ENCODE data around the gene ZNF618. TPM values are rescaled to one million over a fixed set of nuclear protein-coding genes. Genes with fewer than 3 reads are reported as not detected.

Gene ZNF618
- total RNA-seq, 4 donors from 2014 or later, result 0.26 to 1.2 (median 1.0) TPM

- intact Hi-C loops (cut with DNase I; ENCODE audit: low total_unique reads) (loop anchor here (5.0 kb wide), 1 partner anchor 752 kb away; no protein-coding TSS in a partner anchor), in situ Hi-C loops (cut with MboI; ENCODE audit: low sequenced_read_pairs in 4 of 4) (no loop called here)
- peaks cover 0 to 13% of the 10 kb centered on the region in 2 donors for H3K4me1 ChIP-seq
- no peaks in the 10 kb centered on the region for H3K9me3 ChIP-seq
- DNase-seq, result no peak
- H3K4me3 ChIP-seq, result no peak overlapping the region
- H3K36me3 ChIP-seq, result no peaks in the 10 kb centered on the region
- no peaks in the 10 kb centered on the region for H3K27me3 ChIP-seq
- H3K27ac ChIP-seq, result no peak overlapping the region
- TF ChIP-seq CTCF (IDR thresholded peaks at IDR 0.05 in 4 of 5, conservative IDR thresholded peaks at IDR 0.05 in 1 of 5) (no peak), POLR2A (IDR thresholded peaks at IDR 0.05) (no peak)
- no peak for ATAC-seq
Observed at GRCh38 chr9:113934167-113934828, 58.2 kb downstream of the ZNF618 start.

GRCh38 chr9:113934829-113935676 lies 58.9 kb downstream of the ZNF618 start:
- in situ Hi-C loops (cut with MboI; ENCODE audit: low sequenced_read_pairs in 4 of 4) (no loop called here), intact Hi-C loops (cut with DNase I; ENCODE audit: low total_unique reads) (loop anchor here (5.0 kb wide), 1 partner anchor 753 kb away; no protein-coding TSS in a partner anchor)
- Histone ChIP-seq H3K36me3 (no peaks in the 10 kb centered on the region), H3K27me3 (no peaks in the 10 kb centered on the region), H3K4me3 (no peak overlapping the region), H3K4me1 (peaks cover 0 to 13% of the 10 kb centered on the region in 2 donors), H3K27ac (no peak overlapping the region), H3K9me3 (no peaks in the 10 kb centered on the region)
- ATAC-seq, result no peak
- DNase-seq, result no peak
- TF ChIP-seq POLR2A (IDR thresholded peaks at IDR 0.05), result no peak
- TF ChIP-seq CTCF (IDR thresholded peaks at IDR 0.05 in 4 of 5, conservative IDR thresholded peaks at IDR 0.05 in 1 of 5), result no peak

- H3K36me3 ChIP-seq, result no peaks in the 10 kb centered on the region
- H3K9me3 ChIP-seq, result no peaks in the 10 kb centered on the region
- DNase-seq, result no peak
- H3K27me3 ChIP-seq, result no peaks in the 10 kb centered on the region
- no peak overlapping the region for H3K27ac ChIP-seq
- H3K4me1 ChIP-seq, result peaks cover 0 to 13% of the 10 kb centered on the region in 2 donors
- intact Hi-C loops (cut with DNase I; ENCODE audit: low total_unique reads) (no loop called here), in situ Hi-C loops (cut with MboI; ENCODE audit: low sequenced_read_pairs in 4 of 4) (no loop called here)
- no peak overlapping the region for H3K4me3 ChIP-seq
- no peak for ATAC-seq
- TF ChIP-seq POLR2A (IDR thresholded peaks at IDR 0.05), result no peak
- TF ChIP-seq CTCF (IDR thresholded peaks at IDR 0.05 in 4 of 5, conservative IDR thresholded peaks at IDR 0.05 in 1 of 5), result no peak
Observed at GRCh38 chr9:113935677-113936380, 59.7 kb downstream of the ZNF618 start.

- in situ Hi-C loops (cut with MboI; ENCODE audit: low sequenced_read_pairs in 4 of 4) (no loop called here), intact Hi-C loops (cut with DNase I; ENCODE audit: low total_unique reads) (no loop called here)
- DNase-seq (no peak), ATAC-seq (no peak)
- Histone ChIP-seq H3K27me3 (no peaks in the 10 kb centered on the region), H3K9me3 (no peaks in the 10 kb centered on the region), H3K4me3 (no peak overlapping the region), H3K36me3 (no peaks in the 10 kb centered on the region), H3K27ac (no peak overlapping the region), H3K4me1 (peaks cover 0 to 6% of the 10 kb centered on the region in 2 donors)
- TF ChIP-seq CTCF (IDR thresholded peaks at IDR 0.05 in 4 of 5, conservative IDR thresholded peaks at IDR 0.05 in 1 of 5), result no peak
- TF ChIP-seq POLR2A (IDR thresholded peaks at IDR 0.05), result no peak
Observed at GRCh38 chr9:113940077-113940476, 64.0 kb downstream of the ZNF618 start.
